Right cardiac atrium (tissue), 5 donors: ENCODE results near the gene TNFRSF12A. TPM values are rescaled to one million over a fixed set of nuclear protein-coding genes. Genes with fewer than 3 reads are reported as not detected.

Experiments used
- ATAC-seq, 2 donors: fragments of 200-7000 bp; cut with Tn5 transposase; one replicate each; pipeline versions ENCODE4 v1.8.0 to v1.9.1; 2020; ENCODE audit warnings: moderate library complexity in 2 of 2, mild to moderate bottlenecking in 1 of 2
- DNase-seq, 3 donors: peaks; one replicate each; pipeline ENCODE4 v3.0.0-alpha.2; 2020
- H3K27ac ChIP-seq: one replicate; pipeline ENCODE4 v1.5.1; 2013; ENCODE audit warnings: mild to moderate bottlenecking, low read length, control low read depth, moderate library complexity
- H3K27me3 ChIP-seq: one replicate; pipeline ENCODE4 v1.6.1; 2013; ENCODE audit not compliant: control insufficient read depth, insufficient read depth
- H3K4me1 ChIP-seq: one replicate; pipeline ENCODE4 v1.6.1; 2013; ENCODE audit warnings: low read length; ENCODE audit not compliant: control insufficient read depth, insufficient read depth
- H3K4me3 ChIP-seq: one replicate; pipeline ENCODE4 v1.5.1; 2013; ENCODE audit warnings: low read length, control low read depth
- H3K9me3 ChIP-seq: one replicate; pipeline ENCODE4 v1.6.1; 2013; ENCODE audit warnings: low read length; ENCODE audit not compliant: control insufficient read depth
- WGBS: extraction: QIAGEN DNeasy Blood & Tissue Kit; methylation state at CpG from one replicate; pipeline ENCODE4 v1.1.7; 2013; 5-methylcytosine and 5-hydroxymethylcytosine counted together
- intact Hi-C, 4 donors: fragments of 100-400 bp; cut with DNase I; formaldehyde crosslinking; loops; one replicate each; pipeline versions ENCODE4 v1.11.0 to v1.14.0; 2022 to 2023
- long read RNA-seq, 4 donors: library from polyadenylated mRNA; unstranded; transcript quantifications; one replicate each; pipeline ENCODE4 v2.0.0, GENCODE V29; 2020 to 2021
- polyA plus RNA-seq: library from polyadenylated mRNA; stranded (reverse); fragments of 200-250 nt; gene quantifications from one replicate; pipeline ENCODE4 v1.2.3, GENCODE V29; 2013
- total RNA-seq, 4 donors: library from RNA; stranded (reverse); fragmentation: NEBNext Ultra II Directional; extraction: Animal tissue kit (Norgen Biotek cat#: 25700); gene quantifications; one replicate each; pipeline ENCODE4 v1.2.1, GENCODE V29; 2021
- donor health status: healthy with polysubstance abuse.
- donor health status: DM: no; HTN: yes; CAD: no.
- donor health status: DM: no; HTN: no; CAD: no.
- donor health status: DM: no; HTN: yes; CAD: no; lungs with severe emphysema.
- donor health status: DM: yes; HTN: yes; CAD: no.

Gene TNFRSF12A, protein sequence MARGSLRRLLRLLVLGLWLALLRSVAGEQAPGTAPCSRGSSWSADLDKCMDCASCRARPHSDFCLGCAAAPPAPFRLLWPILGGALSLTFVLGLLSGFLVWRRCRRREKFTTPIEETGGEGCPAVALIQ
- total RNA-seq (10 to 100 TPM; 13.8 to 50.8 (median 28.0) TPM), polyA plus RNA-seq (94.7 TPM)
- long read RNA-seq, donor 1, transcript TNFRSF12A-201 (4 exons, 1,033 nt): major isoform, 62 of 72 reads
- long read RNA-seq, donor 1, partial matches to known transcripts: 4 of 72 reads
- long read RNA-seq, donor 1, other reads (novel, unspliced or antisense): 3 of 72 reads
- long read RNA-seq, donor 2, transcript TNFRSF12A-201 (4 exons, 1,033 nt): major isoform, 12 of 15 reads
- long read RNA-seq, donor 2, partial matches to known transcripts: 0 of 15 reads
- long read RNA-seq, donor 2, other reads (novel, unspliced or antisense): 1 of 15 reads
- long read RNA-seq, donor 3, transcript TNFRSF12A-201 (4 exons, 1,033 nt): major isoform, 34 of 36 reads
- long read RNA-seq, donor 3, partial matches to known transcripts: 0 of 36 reads
- long read RNA-seq, donor 3, other reads (novel, unspliced or antisense): 1 of 36 reads
- long read RNA-seq, donor 4, transcript TNFRSF12A-201 (4 exons, 1,033 nt): major isoform, 17 of 21 reads
- long read RNA-seq, donor 4, partial matches to known transcripts: 1 of 21 reads
- long read RNA-seq, donor 4, other reads (novel, unspliced or antisense): 1 of 21 reads

DNA sequence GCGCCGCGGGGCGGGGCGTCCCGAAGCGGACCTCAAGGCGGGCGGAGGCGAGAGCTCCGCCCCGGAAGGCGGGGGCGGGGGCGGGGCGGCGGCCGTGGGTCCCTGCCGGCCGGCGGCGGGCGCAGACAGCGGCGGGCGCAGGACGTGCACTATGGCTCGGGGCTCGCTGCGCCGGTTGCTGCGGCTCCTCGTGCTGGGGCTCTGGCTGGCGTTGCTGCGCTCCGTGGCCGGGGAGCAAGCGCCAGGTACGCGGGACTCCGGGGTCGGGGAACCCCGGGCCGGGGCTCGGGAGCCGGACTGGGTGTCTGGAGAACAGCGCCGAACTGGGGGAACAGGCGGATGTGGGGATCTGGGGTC lies at the start of gene TNFRSF12A:
TNFRSF12A (plus strand) TSS at position 122 of the 357 bp plus-strand sequence; CDS start at position 152, 30 bp downstream.
- no peaks in the 10 kb centered on the region for H3K9me3 ChIP-seq
- no peaks in the 10 kb centered on the region for H3K27me3 ChIP-seq
- DNase-seq: peak; percentile 83 to 92 (median 92)
- ATAC-seq: peak; percentile 41 to 53
- peak within 1 kb of the TSS; percentile 85 for H3K4me3 ChIP-seq
- WGBS: 2% methylated on average over 49 of the region's 49 CpGs
- intact Hi-C loops: no loop called here
- H3K27ac ChIP-seq: peak within 1 kb of the TSS; percentile 99
- H3K4me1 ChIP-seq: peaks cover 10% of the 10 kb centered on the region

DNA sequence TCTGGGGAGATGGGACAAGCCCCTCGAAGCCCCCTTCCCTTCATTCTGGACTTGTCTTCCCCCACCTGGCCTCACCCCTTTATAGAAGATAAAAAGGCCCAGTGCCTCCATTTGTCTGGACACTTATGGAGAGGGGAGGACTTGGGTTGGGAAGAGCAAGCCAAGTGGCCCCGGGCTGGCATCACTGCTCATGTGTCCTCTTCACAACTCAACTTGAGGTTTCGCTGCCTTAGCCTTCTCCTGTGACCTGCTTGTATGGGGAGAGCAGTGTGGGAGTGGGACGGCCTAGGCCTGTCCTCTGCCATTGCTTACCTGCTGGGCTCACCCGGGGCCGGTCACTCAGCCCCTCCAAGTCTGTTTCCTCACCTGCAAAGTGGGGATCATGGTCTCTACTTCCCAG lies 49.6 kb upstream of the TNFRSF12A start:
- DNase-seq: peak in 1 of 3 donors; percentile 32
- 85% methylated on average over 6 of the region's 6 CpGs for WGBS
- ATAC-seq: no peak
- Histone ChIP-seq H3K27ac (no peak overlapping the region), H3K27me3 (no peaks in the 10 kb centered on the region), H3K4me1 (peaks cover 4% of the 10 kb centered on the region), H3K9me3 (no peaks in the 10 kb centered on the region), H3K4me3 (no peak overlapping the region)
- intact Hi-C loops: no loop called here

DNA sequence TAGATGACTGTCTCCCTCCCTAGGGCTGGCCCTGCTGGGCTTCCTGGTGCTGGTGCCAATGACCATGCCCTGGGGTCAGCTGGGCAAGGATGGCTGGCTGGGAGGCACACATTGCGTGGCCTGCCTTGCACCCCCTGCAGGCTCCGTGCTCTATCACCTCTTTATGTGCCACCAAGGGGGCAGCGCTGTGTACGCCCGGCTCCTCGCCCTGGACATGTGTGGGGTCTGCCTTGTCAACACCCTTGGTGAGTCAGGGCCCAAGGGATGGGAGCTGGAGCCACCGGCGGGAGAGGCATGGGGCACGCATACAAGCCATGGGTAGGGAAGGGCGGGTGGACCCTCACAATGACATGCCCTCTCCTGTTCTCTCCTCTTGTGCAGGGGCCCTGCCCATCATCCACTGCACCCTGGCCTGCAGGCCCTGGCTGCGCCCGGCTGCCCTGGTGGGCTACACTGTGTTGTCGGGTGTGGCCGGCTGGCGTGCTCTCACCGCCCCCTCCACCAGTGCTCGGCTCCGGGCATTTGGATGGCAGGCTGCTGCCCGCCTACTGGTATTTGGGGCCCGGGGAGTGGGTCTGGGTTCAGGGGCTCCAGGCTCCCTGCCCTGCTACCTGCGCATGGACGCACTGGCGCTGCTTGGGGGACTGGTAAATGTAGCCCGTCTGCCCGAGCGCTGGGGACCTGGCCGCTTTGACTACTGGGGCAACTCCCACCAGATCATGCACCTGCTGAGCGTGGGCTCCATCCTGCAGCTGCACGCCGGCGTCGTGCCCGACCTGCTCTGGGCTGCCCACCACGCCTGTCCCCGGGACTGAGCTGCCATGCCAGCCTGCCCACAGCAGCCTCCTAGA lies 48.8 kb upstream of the TNFRSF12A start:
- ATAC-seq (no peak), DNase-seq (peak in 2 of 3 donors; percentile 55 to 58)
- Histone ChIP-seq H3K27ac (no peak overlapping the region), H3K27me3 (no peaks in the 10 kb centered on the region), H3K4me3 (no peak overlapping the region), H3K9me3 (no peaks in the 10 kb centered on the region), H3K4me1 (peaks cover 4% of the 10 kb centered on the region)
- intact Hi-C loops: no loop called here
- WGBS: 95% methylated on average over 35 of the region's 35 CpGs

DNA sequence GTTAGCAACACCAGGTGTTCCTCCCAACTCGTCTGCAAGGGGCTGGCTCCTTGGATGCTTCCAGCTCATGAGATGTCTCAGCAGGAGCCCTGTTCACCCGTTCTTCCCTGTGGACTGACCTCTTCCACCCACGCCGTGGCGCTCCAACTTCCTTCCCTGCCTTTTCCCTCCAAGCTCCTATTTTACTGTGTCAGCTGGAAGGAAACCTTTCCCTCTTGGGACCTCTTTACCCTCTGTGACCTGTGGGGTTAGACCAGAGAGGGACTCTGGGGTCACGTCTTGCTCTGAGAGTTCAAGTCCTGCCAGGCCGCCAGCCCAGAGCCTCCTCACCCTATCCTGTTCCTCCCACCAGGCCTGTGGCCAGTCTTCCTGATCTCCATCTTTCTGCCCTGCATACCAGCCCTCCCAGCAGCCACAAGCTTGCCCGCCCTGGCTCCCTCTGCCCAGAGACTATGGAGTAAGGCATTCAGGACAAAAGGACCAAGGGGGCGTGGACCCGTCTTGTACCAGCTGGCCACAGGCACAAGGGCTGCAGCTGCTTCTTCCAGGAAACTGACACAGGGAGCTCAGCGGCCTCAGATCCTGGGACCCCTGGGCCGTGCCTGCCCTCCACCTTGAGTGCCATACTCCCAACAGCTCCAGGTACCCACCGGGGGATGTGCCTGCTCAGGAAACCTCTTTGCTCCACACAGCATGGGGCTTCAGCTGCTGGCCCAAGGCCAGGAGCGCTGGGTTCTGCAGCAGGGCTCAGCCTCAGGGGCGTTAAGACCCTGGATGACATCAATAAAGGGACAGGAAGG lies 48.0 kb upstream of the TNFRSF12A start:
- intact Hi-C loops: no loop called here
- 73% methylated on average over 15 of the region's 15 CpGs for WGBS
- no peak overlapping the region for H3K4me3 ChIP-seq
- DNase-seq: peak in 1 of 3 donors; percentile 48
- peaks cover 4% of the 10 kb centered on the region for H3K4me1 ChIP-seq
- no peak for ATAC-seq
- no peaks in the 10 kb centered on the region for H3K9me3 ChIP-seq
- H3K27ac ChIP-seq: no peak overlapping the region
- no peaks in the 10 kb centered on the region for H3K27me3 ChIP-seq

DNA sequence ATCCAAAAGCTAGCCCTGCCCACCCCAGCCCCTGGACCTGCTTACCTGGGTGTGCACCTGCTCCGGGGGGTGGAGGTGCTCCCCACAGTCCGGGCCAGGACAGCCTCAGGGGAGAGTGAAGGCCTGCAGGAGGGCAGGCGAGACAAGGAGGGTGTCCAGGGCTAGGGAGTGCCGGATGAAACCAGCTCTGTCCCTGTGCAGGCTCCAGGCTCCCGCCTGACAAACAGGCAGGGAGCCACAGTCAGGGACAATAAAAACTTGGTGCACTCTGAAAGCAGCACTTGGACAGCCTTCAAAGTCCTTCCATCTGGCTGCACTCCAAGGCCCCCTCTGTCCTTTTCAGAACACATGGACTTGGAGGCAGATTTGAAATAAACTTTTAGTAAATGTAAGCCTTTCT lies 47.1 kb upstream of the TNFRSF12A start:
- intact Hi-C loops: no loop called here
- no peak for ATAC-seq
- WGBS: 67% methylated on average over 5 of the region's 5 CpGs
- Histone ChIP-seq H3K27me3 (no peaks in the 10 kb centered on the region), H3K27ac (no peak overlapping the region), H3K9me3 (no peaks in the 10 kb centered on the region), H3K4me3 (no peak overlapping the region), H3K4me1 (peaks cover 4% of the 10 kb centered on the region)
- DNase-seq: no peak

DNA sequence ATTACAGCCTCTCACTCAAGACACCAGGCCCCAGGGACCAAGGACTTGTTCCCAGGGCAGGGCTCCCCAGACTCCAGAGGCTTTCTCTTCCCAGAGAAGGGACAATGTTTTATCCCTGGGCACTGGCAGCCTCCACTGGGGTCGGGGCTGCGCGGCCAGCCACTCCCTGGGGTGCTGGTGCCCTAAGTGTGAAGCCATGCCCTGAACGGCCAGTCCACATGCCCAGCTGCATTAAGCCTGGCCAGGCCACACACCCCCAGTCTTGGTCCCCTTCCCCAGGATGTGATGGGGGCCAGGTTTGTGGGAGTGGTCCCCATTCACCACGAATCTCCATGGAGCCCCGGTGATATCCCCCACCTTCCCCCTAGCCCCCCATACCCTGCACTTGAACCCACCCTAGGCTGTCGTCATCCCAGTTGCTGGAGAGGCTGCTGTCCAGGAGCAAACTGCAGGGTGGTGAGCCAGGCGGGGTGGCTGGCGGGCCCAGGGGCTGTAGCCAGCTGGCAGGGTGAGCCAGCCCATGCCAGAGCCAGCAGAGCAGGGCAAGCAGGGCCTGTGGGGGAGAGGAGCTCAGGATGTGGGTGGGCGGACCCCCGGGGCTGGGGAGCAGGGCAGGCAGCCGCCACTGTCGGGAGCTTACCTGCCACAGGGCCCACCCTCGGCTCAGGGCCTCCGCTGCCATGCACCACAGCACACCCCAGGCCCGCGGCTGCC lies 46.4 kb upstream of the TNFRSF12A start:
- no peak overlapping the region for H3K27ac ChIP-seq
- peaks cover 2% of the 10 kb centered on the region for H3K4me1 ChIP-seq
- intact Hi-C loops: no loop called here
- DNase-seq: no peak
- H3K4me3 ChIP-seq: no peak overlapping the region
- ATAC-seq: no peak
- H3K27me3 ChIP-seq: no peaks in the 10 kb centered on the region
- 88% methylated on average over 17 of the region's 17 CpGs for WGBS
- no peaks in the 10 kb centered on the region for H3K9me3 ChIP-seq

DNA sequence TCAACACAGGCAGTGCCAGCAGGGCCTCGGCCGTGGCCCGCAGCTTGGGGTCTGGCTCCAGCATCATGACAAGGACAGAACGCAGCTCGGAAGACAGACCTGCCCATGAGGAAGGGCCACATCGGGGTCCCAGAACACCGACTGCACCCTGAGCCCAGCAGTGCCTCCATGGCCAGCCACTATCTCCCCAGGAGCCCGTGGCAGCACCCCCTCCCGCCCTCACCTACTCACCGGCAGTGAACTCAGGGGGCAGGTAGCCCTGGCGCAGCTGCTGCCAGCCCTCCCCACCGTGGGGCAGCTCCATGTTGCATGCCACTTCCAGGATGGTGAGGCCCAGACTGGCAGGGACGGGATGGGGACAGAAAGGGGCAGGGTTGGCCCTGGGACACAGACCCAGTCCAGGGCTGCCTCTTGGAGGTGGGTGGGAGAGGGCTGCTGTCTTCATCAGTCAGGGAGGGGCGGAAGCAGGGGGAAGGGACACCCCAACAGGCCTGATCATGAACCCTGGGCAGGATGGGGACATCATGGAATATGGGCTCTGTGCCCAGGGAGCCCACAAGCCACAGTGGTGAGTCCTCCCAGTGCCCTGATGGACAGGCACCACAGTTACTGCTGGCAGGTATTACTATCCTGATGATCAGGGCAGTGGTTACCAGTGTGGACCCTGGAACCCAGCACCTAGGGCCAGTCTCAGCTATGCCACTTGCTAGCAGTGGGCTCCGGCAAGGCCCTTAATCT lies 45.7 kb upstream of the TNFRSF12A start:
- H3K27me3 ChIP-seq: no peaks in the 10 kb centered on the region
- H3K9me3 ChIP-seq: no peaks in the 10 kb centered on the region
- H3K4me1 ChIP-seq: no peaks in the 10 kb centered on the region
- H3K27ac ChIP-seq: no peak overlapping the region
- ATAC-seq (no peak), DNase-seq (peak in 1 of 3 donors; percentile 37)
- 93% methylated on average over 15 of the region's 15 CpGs for WGBS
- no peak overlapping the region for H3K4me3 ChIP-seq
- intact Hi-C loops: no loop called here

DNA sequence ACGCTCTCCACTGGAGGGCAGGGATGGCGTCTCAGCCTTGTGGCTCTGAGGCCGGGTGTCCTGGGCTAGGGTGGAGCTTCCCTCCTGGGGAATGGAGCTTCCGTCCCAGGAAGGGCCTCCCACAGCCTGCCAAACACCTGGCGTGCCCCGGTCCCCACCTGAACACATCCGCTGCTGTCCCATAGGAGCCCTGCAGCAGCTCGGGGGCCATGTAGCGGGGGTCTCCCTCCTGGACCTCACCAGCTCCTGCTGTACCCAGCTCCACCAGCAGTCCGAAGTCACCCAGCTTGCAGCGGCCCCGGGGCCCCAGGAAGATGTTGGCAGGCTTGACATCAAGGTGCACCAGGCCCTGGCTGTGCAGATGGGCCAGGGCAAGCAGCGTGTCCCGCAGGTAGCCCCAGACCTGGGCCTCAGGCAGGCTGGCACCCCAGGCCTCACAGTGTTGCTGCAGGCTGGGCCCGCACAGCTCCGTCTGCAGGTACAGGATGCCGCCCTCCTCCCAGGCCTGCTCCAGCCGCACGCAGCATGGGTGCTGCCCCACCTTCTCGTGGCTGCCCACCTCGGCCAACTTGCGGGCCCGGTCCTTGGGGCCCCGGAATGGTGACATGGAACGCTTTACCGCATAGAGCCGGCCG lies 44.9 kb upstream of the TNFRSF12A start:
- ATAC-seq (no peak), DNase-seq (peak in 2 of 3 donors; percentile 48 to 52)
- no peaks in the 10 kb centered on the region for H3K27me3 ChIP-seq
- H3K4me3 ChIP-seq: no peak overlapping the region
- WGBS: 93% methylated on average over 28 of the region's 28 CpGs
- intact Hi-C loops: no loop called here
- no peaks in the 10 kb centered on the region for H3K4me1 ChIP-seq
- H3K27ac ChIP-seq: no peak overlapping the region
- H3K9me3 ChIP-seq: no peaks in the 10 kb centered on the region

DNA sequence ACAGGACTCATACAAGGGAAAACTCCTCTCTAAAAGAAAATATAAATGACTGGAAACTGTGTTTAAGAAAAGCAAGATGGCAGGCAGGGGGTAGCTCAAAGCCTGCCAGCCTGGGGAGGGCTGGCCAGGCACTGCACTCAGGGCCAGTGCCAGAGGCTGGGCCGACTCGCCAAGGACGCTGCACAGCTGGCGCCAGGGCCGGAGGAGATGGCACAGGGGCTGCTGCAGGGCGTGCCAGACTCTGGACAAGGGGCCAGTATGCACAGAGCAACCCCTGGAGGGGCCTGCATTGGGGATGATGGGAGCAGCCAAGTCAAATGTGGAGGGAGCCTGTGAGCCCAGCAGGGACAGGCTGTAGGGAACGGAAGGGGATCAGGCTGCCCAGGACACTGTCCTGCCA lies 44.0 kb upstream of the TNFRSF12A start:
- Histone ChIP-seq H3K27me3 (no peaks in the 10 kb centered on the region), H3K4me3 (no peak overlapping the region), H3K9me3 (no peaks in the 10 kb centered on the region), H3K4me1 (no peaks in the 10 kb centered on the region), H3K27ac (no peak overlapping the region)
- intact Hi-C loops: no loop called here
- WGBS: 94% methylated on average over 7 of the region's 7 CpGs
- ATAC-seq (no peak), DNase-seq (no peak)
